Measurements from ENCODE around the gene PSMB7. TPM values are rescaled to one million over a fixed set of nuclear protein-coding genes. Genes with fewer than 3 reads are reported as not detected.

Gene PSMB7
- total RNA-seq, 1 experiment from 2014 or later = 264 TPM

DNA sequence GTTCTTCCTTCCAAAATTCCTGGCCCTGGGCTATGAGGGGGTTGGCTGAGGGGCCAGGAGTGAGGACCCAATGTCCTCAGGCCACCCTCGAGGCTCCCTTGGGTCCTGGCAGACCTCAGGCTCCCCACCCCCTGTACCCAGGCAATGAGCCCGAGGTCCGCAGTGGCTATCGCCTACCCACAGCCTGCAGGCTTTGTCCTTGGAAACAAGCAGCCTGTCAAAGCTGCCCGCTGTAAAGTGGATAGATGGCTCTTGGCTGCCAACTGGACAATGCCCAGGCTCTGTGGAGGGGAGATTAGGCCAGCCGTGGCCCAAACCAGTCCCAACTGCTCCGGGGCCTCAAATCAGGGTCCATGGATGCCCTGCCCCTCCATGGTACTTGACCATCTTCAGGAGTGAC lies 32.8 kb upstream of the PSMB7 start:
- CTCF ChIA-PET = interaction anchor here (0.6 to 1.1 kb wide), 4 partner anchors 29 to 104 kb away, joined by 3 to 4 read pairs (median 3); no protein-coding TSS in a partner anchor
- H3K4me1 Mint-ChIP-seq (ENCODE audit: insufficient read depth, unreplicated experiment) = peaks cover 5% of the 10 kb centered on the region

DNA sequence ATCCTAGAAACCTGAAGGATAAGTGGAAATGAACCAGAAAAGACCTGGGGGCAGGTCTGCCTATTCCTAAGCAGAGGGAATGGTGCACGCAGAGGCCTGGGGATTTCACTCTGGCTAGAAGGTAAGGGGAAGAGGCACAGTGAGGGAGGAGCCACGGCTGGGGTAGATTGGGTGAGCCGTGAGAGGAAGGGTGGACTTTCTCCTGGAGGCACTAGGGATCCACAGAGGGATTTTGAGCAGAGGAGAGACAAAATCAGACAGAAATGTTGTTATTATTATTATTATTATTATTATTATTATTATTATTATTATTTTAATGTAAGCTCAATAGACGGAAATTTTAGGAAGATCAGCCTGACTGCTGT lies 32.0 kb upstream of the PSMB7 start:
- TF ChIP-seq, protein P1, sequence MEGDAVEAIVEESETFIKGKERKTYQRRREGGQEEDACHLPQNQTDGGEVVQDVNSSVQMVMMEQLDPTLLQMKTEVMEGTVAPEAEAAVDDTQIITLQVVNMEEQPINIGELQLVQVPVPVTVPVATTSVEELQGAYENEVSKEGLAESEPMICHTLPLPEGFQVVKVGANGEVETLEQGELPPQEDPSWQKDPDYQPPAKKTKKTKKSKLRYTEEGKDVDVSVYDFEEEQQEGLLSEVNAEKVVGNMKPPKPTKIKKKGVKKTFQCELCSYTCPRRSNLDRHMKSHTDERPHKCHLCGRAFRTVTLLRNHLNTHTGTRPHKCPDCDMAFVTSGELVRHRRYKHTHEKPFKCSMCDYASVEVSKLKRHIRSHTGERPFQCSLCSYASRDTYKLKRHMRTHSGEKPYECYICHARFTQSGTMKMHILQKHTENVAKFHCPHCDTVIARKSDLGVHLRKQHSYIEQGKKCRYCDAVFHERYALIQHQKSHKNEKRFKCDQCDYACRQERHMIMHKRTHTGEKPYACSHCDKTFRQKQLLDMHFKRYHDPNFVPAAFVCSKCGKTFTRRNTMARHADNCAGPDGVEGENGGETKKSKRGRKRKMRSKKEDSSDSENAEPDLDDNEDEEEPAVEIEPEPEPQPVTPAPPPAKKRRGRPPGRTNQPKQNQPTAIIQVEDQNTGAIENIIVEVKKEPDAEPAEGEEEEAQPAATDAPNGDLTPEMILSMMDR (IDR thresholded peaks at IDR 0.05; ENCODE audit: unreplicated experiment) = no peak
- H3K27ac Mint-ChIP-seq (ENCODE audit: low read depth, unreplicated experiment) = no peak overlapping the region
- H3K27me3 Mint-ChIP-seq (ENCODE audit: insufficient read depth, unreplicated experiment) = no peaks in the 10 kb centered on the region
- intact Hi-C loops (cut with micrococcal nuclease) = no loop called here
- peaks cover 5% of the 10 kb centered on the region for H3K4me1 Mint-ChIP-seq (ENCODE audit: insufficient read depth, unreplicated experiment)
- no peaks in the 10 kb centered on the region for H3K9me3 Mint-ChIP-seq (ENCODE audit: unreplicated experiment)
- no peak for DNase-seq (ENCODE audit: unreplicated experiment)
- ChIA-PET POLR2A (no interaction called here), CTCF (interaction anchor here (0.6 to 1.1 kb wide), 4 partner anchors 28 to 104 kb away, joined by 3 to 4 read pairs (median 3); no protein-coding TSS in a partner anchor)
- no peaks in the 10 kb centered on the region for H3K36me3 Mint-ChIP-seq (ENCODE audit: insufficient read depth, unreplicated experiment)
- H3K4me3 Mint-ChIP-seq (ENCODE audit: unreplicated experiment) = no peak overlapping the region
- no TSS peak for BruUV-seq (replicated peaks)

More for the DNA sequence above, 32.8 kb upstream of the PSMB7 start:
- no TSS peak for BruUV-seq (replicated peaks)
- Mint-ChIP-seq H3K9me3 (ENCODE audit: unreplicated experiment) (no peaks in the 10 kb centered on the region), H3K4me3 (ENCODE audit: unreplicated experiment) (no peak overlapping the region), H3K27me3 (ENCODE audit: insufficient read depth, unreplicated experiment) (no peaks in the 10 kb centered on the region), H3K27ac (ENCODE audit: low read depth, unreplicated experiment) (no peak overlapping the region), H3K36me3 (ENCODE audit: insufficient read depth, unreplicated experiment) (no peaks in the 10 kb centered on the region)
- intact Hi-C loops (cut with micrococcal nuclease) = no loop called here
- TF ChIP-seq, protein P1 (IDR thresholded peaks at IDR 0.05; ENCODE audit: unreplicated experiment) = no peak
- no peak for DNase-seq (ENCODE audit: unreplicated experiment)
- POLR2A ChIA-PET = no interaction called here

DNA sequence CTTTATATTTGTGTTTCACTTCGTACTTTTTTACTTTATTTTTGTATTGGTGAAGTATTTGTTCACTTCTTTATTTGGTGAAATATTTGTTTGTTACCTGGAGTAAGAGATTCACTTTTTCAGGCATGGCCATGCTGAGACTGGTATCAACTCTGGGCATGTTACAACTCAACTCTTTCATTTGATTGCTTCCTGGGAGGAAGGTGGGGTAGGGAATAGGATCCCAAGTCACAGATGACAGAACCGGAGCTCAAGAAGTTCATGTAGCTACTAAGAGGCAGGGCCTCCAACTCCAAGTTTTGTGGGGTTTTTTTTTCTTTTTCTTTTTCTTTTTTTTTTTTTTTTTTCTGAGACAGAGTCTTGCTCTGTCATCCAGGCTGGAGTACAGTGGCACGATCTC lies 28.9 kb upstream of the PSMB7 start:
- no peaks in the 10 kb centered on the region for H3K27me3 Mint-ChIP-seq (ENCODE audit: insufficient read depth, unreplicated experiment)
- POLR2A ChIA-PET = no interaction called here
- intact Hi-C loops (cut with micrococcal nuclease) = no loop called here
- peak overlapping the region; percentile 61 for H3K27ac Mint-ChIP-seq (ENCODE audit: low read depth, unreplicated experiment)
- TF ChIP-seq, protein P1 (IDR thresholded peaks at IDR 0.05; ENCODE audit: unreplicated experiment) = no peak
- H3K9me3 Mint-ChIP-seq (ENCODE audit: unreplicated experiment) = no peaks in the 10 kb centered on the region
- peak; percentile 14 for DNase-seq (ENCODE audit: unreplicated experiment)
- H3K4me3 Mint-ChIP-seq (ENCODE audit: unreplicated experiment) = no peak overlapping the region
- no peaks in the 10 kb centered on the region for H3K36me3 Mint-ChIP-seq (ENCODE audit: insufficient read depth, unreplicated experiment)
- CTCF ChIA-PET = interaction anchor here (0.6 to 1.4 kb wide), 5 partner anchors 24 to 800 kb away, joined by 4 to 8 read pairs (median 4); no protein-coding TSS in a partner anchor
- H3K4me1 Mint-ChIP-seq (ENCODE audit: insufficient read depth, unreplicated experiment) = peaks cover 5% of the 10 kb centered on the region
- BruUV-seq (replicated peaks) = no TSS peak

DNA sequence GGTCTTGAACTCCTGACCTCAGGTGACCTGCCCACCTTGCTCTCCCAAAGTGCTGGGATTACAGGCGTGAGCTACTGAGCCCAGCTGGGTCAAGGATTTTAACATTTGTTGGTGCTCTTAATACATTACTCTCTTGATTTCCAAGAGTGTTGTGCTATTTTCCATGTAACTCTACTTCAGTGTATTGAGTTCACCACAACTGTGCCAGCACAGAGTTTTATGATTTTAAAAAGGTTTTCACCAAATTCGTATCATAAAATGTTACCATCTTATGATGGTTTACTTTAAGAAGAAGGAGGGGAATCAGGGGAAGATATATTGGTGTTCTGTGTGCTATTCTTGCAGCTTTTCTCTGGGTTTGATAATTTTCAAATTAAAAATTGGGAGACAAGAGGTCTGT lies 28.4 kb upstream of the PSMB7 start:
- Mint-ChIP-seq H3K4me3 (ENCODE audit: unreplicated experiment) (no peak overlapping the region), H3K4me1 (ENCODE audit: insufficient read depth, unreplicated experiment) (peaks cover 5% of the 10 kb centered on the region), H3K27ac (ENCODE audit: low read depth, unreplicated experiment) (peak overlapping the region; percentile 61), H3K36me3 (ENCODE audit: insufficient read depth, unreplicated experiment) (no peaks in the 10 kb centered on the region), H3K9me3 (ENCODE audit: unreplicated experiment) (no peaks in the 10 kb centered on the region), H3K27me3 (ENCODE audit: insufficient read depth, unreplicated experiment) (no peaks in the 10 kb centered on the region)
- POLR2A ChIA-PET = no interaction called here
- intact Hi-C loops (cut with micrococcal nuclease) = no loop called here
- no peak for DNase-seq (ENCODE audit: unreplicated experiment)
- TF ChIP-seq, protein P1 (IDR thresholded peaks at IDR 0.05; ENCODE audit: unreplicated experiment) = no peak
- CTCF ChIA-PET = interaction anchor here (0.6 to 1.4 kb wide), 4 partner anchors 23 to 799 kb away, joined by 4 to 8 read pairs (median 4); no protein-coding TSS in a partner anchor
- no TSS peak for BruUV-seq (replicated peaks)

All from MCF 10A (cell line).